HepG2 (cell line): ENCODE measurements around the gene ZFAND2B. TPM values are rescaled to one million over a fixed set of nuclear protein-coding genes. Genes with fewer than 3 reads are reported as not detected.

Experiments used
- ADNP ChIP-seq: sonication (generic); formaldehyde crosslinking; IDR thresholded peaks from 2 replicates; pipeline ENCODE4 v1.4.0; 2020; ENCODE audit warnings: missing genetic modification reagents
- ASH2L ChIP-seq: fragments of 300-600, 200-600 bp; sonication (generic); IDR thresholded peaks from 2 replicates; pipeline ENCODE4 v1.7.0; 2017; ENCODE audit warnings: low read depth, mild to moderate bottlenecking, moderate library complexity, mixed read lengths, low read length; ENCODE audit not compliant: insufficient read length
- BRF2 ChIP-seq: sonication (generic); formaldehyde crosslinking; IDR thresholded peaks from 2 replicates; pipeline ENCODE4 v1.8.1; 2022; ENCODE audit warnings: mild to moderate bottlenecking, missing genetic modification reagents
- ELK4 ChIP-seq: sonication (generic); formaldehyde crosslinking; IDR thresholded peaks from 2 replicates; pipeline ENCODE4 v1.9.0; 2021; ENCODE audit warnings: missing genetic modification reagents, borderline replicate concordance
- GPN1 ChIP-seq: sonication (generic); formaldehyde crosslinking; IDR thresholded peaks from 2 replicates; pipeline ENCODE4 v1.5.1; 2020; ENCODE audit warnings: missing genetic modification reagents, borderline replicate concordance
- HCFC1 ChIP-seq: fragments of 150-350 bp; IDR thresholded peaks from 2 replicates; pipeline ENCODE4 v1.6.1; 2014; ENCODE audit warnings: low read depth, low read length
- HNRNPL ChIP-seq: fragments of 200-400 bp; formaldehyde crosslinking; IDR thresholded peaks from 2 replicates; pipeline ENCODE4 v1.6.1; 2017; ENCODE audit warnings: mild to moderate bottlenecking, low read depth, low read length
- KMT2A ChIP-seq: sonication (generic); formaldehyde crosslinking; IDR thresholded peaks from 2 replicates; pipeline ENCODE4 v1.4.0; 2020; ENCODE audit warnings: missing genetic modification reagents
- MXI1 ChIP-seq: IDR thresholded peaks from 3 replicates; pipeline ENCODE4 v1.6.1; 2012; ENCODE audit warnings: low read depth, low read length, inconsistent platforms, borderline replicate concordance
- MYC ChIP-seq: sonication (generic); formaldehyde crosslinking; IDR thresholded peaks from 2 replicates; pipeline ENCODE4 v1.9.0; 2021; ENCODE audit warnings: missing genetic modification reagents, borderline replicate concordance
- PAF1 ChIP-seq: IDR thresholded peaks from 2 replicates; pipeline ENCODE4 v1.6.1; 2016; ENCODE audit warnings: missing genetic modification reagents, missing compliant biosample characterization
- RCOR2 ChIP-seq: IDR thresholded peaks from 2 replicates; pipeline ENCODE4 v1.6.1; 2016; ENCODE audit warnings: missing biosample characterization, missing genetic modification reagents
- RELA ChIP-seq: sonication (generic); formaldehyde crosslinking; IDR thresholded peaks from 2 replicates; pipeline ENCODE4 v1.4.0; 2020; ENCODE audit warnings: missing genetic modification reagents
- SRSF1 ChIP-seq: fragments of 200-400 bp; formaldehyde crosslinking; optimal IDR thresholded peaks from 2 replicates; pipeline ENCODE3; 2017; ENCODE audit warnings: mild to moderate bottlenecking, low read depth, low read length, moderate library complexity
- SSRP1 ChIP-seq: IDR thresholded peaks from 2 replicates; pipeline ENCODE4 v1.6.1; 2016; ENCODE audit warnings: control low read depth
- TOE1 ChIP-seq: sonication (generic); formaldehyde crosslinking; IDR thresholded peaks from 2 replicates; pipeline ENCODE4 v1.4.0; 2020; ENCODE audit warnings: mild to moderate bottlenecking, missing genetic modification reagents
- U2AF1 ChIP-seq: fragments of 200-400 bp; formaldehyde crosslinking; optimal IDR thresholded peaks from 2 replicates; pipeline ENCODE3; 2017; ENCODE audit warnings: mild to moderate bottlenecking, low read depth, low read length
- YEATS2 ChIP-seq: sonication (generic); formaldehyde crosslinking; IDR thresholded peaks from 2 replicates; pipeline ENCODE4 v1.4.0; 2020; ENCODE audit warnings: missing genetic modification reagents, borderline replicate concordance
- ZBTB38 ChIP-seq: sonication (generic); formaldehyde crosslinking; IDR thresholded peaks from 2 replicates; pipeline ENCODE4 v1.5.1; 2020; ENCODE audit warnings: mild to moderate bottlenecking, missing genetic modification reagents
- ZFP82 ChIP-seq: sonication (generic); formaldehyde crosslinking; IDR thresholded peaks from 2 replicates; pipeline ENCODE4 v1.5.1; 2020; ENCODE audit warnings: mild to moderate bottlenecking, missing genetic modification reagents, borderline replicate concordance
- ZNF180 ChIP-seq: sonication (generic); formaldehyde crosslinking; IDR thresholded peaks from 2 replicates; pipeline ENCODE4 v1.4.0; 2020; ENCODE audit warnings: low read depth, missing genetic modification reagents, borderline replicate concordance
- ZNF276 ChIP-seq: sonication (generic); formaldehyde crosslinking; IDR thresholded peaks from 2 replicates; pipeline ENCODE4 v1.4.0; 2020; ENCODE audit warnings: mild to moderate bottlenecking, low read depth, missing genetic modification reagents
- ZNF432 ChIP-seq: sonication (generic); formaldehyde crosslinking; IDR thresholded peaks from 2 replicates; pipeline ENCODE4 v1.5.0; 2020; ENCODE audit warnings: missing genetic modification reagents, mild to moderate bottlenecking, borderline replicate concordance
- ZNF749 ChIP-seq: sonication (generic); formaldehyde crosslinking; IDR thresholded peaks from 2 replicates; pipeline ENCODE4 v1.8.0; 2022; ENCODE audit warnings: mild to moderate bottlenecking, missing genetic modification reagents, moderate library complexity, borderline replicate concordance
- polyA plus RNA-seq, 8 experiments: library from polyadenylated mRNA; depleted of rRNA in 3 of 8; stranded (reverse) in 7 of 8; unstranded in 1 of 8; fragments of >200 nt; fragmentation: Illumina TruSeq in 4 of 8; extraction: Trizol in 4 of 8; gene quantifications; 2 replicates each; pipeline versions ENCODE4 v1.2.1 to v1.2.3, GENCODE V29; 2011 to 2016; ENCODE audit warnings: low read depth in 4 of 8, missing spikeins in 1 of 8, mixed read lengths in 1 of 8; ENCODE audit not compliant: insufficient read depth in 1 of 8
- total RNA-seq, 5 experiments: library from RNA; depleted of rRNA; stranded (reverse); fragments of >200 nt; fragmentation: Illumina TruSeq; extraction: Trizol; gene quantifications; 2 replicates each; pipeline ENCODE4 v1.2.3, GENCODE V29; 2016; ENCODE audit warnings: low read depth in 1 of 5
- TF ChIP-seq, protein P1 (sequence below): sonication (generic); formaldehyde crosslinking; IDR thresholded peaks from 2 replicates; pipeline ENCODE4 v1.5.0; 2020; ENCODE audit warnings: mild to moderate bottlenecking, missing genetic modification reagents

ZFAND2B gene
- total and polyA plus RNA-seq, 2 of the 13 experiments (the other 11 are each of a cell fraction or from before 2014, with no cell fraction given), result 53.3 to 115 TPM

- TF ChIP-seq HNRNPL, result no peak
- no peak; the same call in 1 of the 2 replicates for TF ChIP-seq TOE1 (CRISPR knock-in tag)
- no peak for TF ChIP-seq ASH2L
- TF ChIP-seq ELK4 (CRISPR knock-in tag), result no peak
- TF ChIP-seq ZBTB38 (CRISPR knock-in tag), result no peak
- no peak for TF ChIP-seq RCOR2 (CRISPR knock-in tag)
- TF ChIP-seq SSRP1 (CRISPR knock-in tag), result no peak
- TF ChIP-seq YEATS2 (CRISPR knock-in tag), result 0 out of 2 replicates have a peak, but pooled peaks have one; percentile 6
- TF ChIP-seq ZNF276, result 0 out of 2 replicates have a peak, but pooled peaks have one; percentile 21
- TF ChIP-seq, protein P1, sequence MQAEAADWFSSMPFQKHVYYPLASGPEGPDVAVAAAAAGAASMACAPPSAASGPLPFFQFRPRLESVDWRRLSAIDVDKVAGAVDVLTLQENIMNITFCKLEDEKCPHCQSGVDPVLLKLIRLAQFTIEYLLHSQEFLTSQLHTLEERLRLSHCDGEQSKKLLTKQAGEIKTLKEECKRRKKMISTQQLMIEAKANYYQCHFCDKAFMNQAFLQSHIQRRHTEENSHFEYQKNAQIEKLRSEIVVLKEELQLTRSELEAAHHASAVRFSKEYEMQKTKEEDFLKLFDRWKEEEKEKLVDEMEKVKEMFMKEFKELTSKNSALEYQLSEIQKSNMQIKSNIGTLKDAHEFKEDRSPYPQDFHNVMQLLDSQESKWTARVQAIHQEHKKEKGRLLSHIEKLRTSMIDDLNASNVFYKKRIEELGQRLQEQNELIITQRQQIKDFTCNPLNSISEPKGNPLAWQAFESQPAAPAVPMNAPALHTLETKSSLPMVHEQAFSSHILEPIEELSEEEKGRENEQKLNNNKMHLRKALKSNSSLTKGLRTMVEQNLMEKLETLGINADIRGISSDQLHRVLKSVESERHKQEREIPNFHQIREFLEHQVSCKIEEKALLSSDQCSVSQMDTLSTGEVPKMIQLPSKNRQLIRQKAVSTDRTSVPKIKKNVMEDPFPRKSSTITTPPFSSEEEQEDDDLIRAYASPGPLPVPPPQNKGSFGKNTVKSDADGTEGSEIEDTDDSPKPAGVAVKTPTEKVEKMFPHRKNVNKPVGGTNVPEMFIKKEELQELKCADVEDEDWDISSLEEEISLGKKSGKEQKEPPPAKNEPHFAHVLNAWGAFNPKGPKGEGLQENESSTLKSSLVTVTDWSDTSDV, result no peak
- TF ChIP-seq SRSF1, result no peak
- TF ChIP-seq GPN1 (CRISPR knock-in tag), result no peak
- TF ChIP-seq MYC (CRISPR knock-in tag), result peak; percentile 87
- TF ChIP-seq KMT2A (CRISPR knock-in tag), result no peak
- no peak for TF ChIP-seq HCFC1
- no peak for TF ChIP-seq U2AF1
- TF ChIP-seq PAF1 (CRISPR knock-in tag), result no peak
- no peak for TF ChIP-seq ZFP82 (CRISPR knock-in tag)
- TF ChIP-seq ZNF432 (CRISPR knock-in tag), result no peak
- no peak for TF ChIP-seq ADNP (CRISPR knock-in tag)
- no peak for TF ChIP-seq ZNF180
- no peak for TF ChIP-seq BRF2 (CRISPR knock-in tag)
- TF ChIP-seq RELA, result no peak
- 0 out of 2 replicates have a peak, but pooled peaks have one; percentile 20 for TF ChIP-seq ZNF749 (CRISPR knock-in tag)
- TF ChIP-seq MXI1, result peak; percentile 64; the same call in 1 of the 3 replicates
Observed at GRCh38 chr2:219230059-219230540, 23.5 kb downstream of the ZFAND2B start (continued).
